ENCODE measurements around the gene BOK. TPM values are rescaled to one million over a fixed set of nuclear protein-coding genes. Genes with fewer than 3 reads are reported as not detected.

Gene BOK
- total RNA-seq, 1 donor from 2014 or later = 64.9 TPM

GRCh38 chr2:241511091-241511741 lies 47.3 kb upstream of the BOK start:
- peaks cover 4% of the 10 kb centered on the region for H3K9me3 Mint-ChIP-seq (ENCODE audit: unreplicated experiment)
- H3K36me3 Mint-ChIP-seq (ENCODE audit: low read depth, unreplicated experiment) = peaks cover 4% of the 10 kb centered on the region
- peaks cover 7% of the 10 kb centered on the region for H3K4me1 Mint-ChIP-seq (ENCODE audit: low read depth, unreplicated experiment)
- Histone ChIP-seq H3K9ac (ENCODE audit: low read length) (no peak overlapping the region), H3K4me1 (ENCODE audit: insufficient read depth, low read length) (peaks cover 15% of the 10 kb centered on the region), H3K4me3 (ENCODE audit: insufficient read depth, low read depth, low read length) (no peak overlapping the region), H3K27me3 (ENCODE audit: insufficient read depth, low read length) (no peaks in the 10 kb centered on the region), H3K36me3 (ENCODE audit: insufficient read depth, low read length) (no peaks in the 10 kb centered on the region), H3K9me3 (ENCODE audit: insufficient read depth, low read depth, low read length) (no peaks in the 10 kb centered on the region), H3K79me2 (ENCODE audit: insufficient read depth, low read length) (peaks cover 19% of the 10 kb centered on the region), H2AFZ (ENCODE audit: low read depth, low read length) (no peak overlapping the region), H3K4me2 (ENCODE audit: low read length) (no peak overlapping the region), H3K27ac (ENCODE audit: low read depth, low read length) (no peak overlapping the region), H4K20me1 (ENCODE audit: insufficient read depth, low read length) (peaks cover 17% of the 10 kb centered on the region)
- no peak for DNase-seq (ENCODE audit: low read depth)
- H3K4me3 Mint-ChIP-seq (ENCODE audit: unreplicated experiment) = no peak overlapping the region
- FAIRE-seq = no peak
- TF ChIP-seq, protein P1, sequence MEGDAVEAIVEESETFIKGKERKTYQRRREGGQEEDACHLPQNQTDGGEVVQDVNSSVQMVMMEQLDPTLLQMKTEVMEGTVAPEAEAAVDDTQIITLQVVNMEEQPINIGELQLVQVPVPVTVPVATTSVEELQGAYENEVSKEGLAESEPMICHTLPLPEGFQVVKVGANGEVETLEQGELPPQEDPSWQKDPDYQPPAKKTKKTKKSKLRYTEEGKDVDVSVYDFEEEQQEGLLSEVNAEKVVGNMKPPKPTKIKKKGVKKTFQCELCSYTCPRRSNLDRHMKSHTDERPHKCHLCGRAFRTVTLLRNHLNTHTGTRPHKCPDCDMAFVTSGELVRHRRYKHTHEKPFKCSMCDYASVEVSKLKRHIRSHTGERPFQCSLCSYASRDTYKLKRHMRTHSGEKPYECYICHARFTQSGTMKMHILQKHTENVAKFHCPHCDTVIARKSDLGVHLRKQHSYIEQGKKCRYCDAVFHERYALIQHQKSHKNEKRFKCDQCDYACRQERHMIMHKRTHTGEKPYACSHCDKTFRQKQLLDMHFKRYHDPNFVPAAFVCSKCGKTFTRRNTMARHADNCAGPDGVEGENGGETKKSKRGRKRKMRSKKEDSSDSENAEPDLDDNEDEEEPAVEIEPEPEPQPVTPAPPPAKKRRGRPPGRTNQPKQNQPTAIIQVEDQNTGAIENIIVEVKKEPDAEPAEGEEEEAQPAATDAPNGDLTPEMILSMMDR (IDR thresholded peaks at IDR 0.05; ENCODE audit: insufficient read depth, low read depth, low read length) = no peak
- TF ChIP-seq EZH2 (IDR thresholded peaks at IDR 0.05; ENCODE audit: insufficient read depth, low read length) = no peak
- H3K27ac Mint-ChIP-seq (ENCODE audit: unreplicated experiment) = no peak overlapping the region
- no peaks in the 10 kb centered on the region for H3K27me3 Mint-ChIP-seq (ENCODE audit: low read depth, unreplicated experiment)

DNA sequence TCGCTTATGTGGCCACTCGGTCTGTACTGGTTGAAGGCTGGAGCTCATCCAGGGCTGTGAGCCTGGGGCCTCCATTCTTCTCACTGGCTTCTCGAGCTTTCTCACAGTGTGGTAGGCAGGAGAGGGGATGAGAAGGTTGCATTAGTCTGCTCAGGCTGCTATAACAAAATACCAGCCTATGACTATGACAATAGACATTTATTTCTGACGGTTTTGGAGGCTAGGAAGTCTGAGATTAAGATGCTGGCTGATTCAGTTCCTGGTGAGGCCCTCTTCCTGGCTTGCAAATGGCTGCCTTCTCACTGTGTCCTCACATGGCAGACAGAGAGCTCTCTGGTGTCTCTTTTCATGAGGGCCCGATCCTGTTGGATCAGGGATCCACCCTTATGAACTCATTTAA lies 44.0 kb upstream of the BOK start:
- H3K27ac Mint-ChIP-seq (ENCODE audit: unreplicated experiment) = no peak overlapping the region
- H3K36me3 Mint-ChIP-seq (ENCODE audit: low read depth, unreplicated experiment) = peaks cover 4% of the 10 kb centered on the region
- no peak overlapping the region for H3K4me3 ChIP-seq (ENCODE audit: insufficient read depth, low read depth, low read length)
- H3K9me3 Mint-ChIP-seq (ENCODE audit: unreplicated experiment) = peaks cover 1% of the 10 kb centered on the region
- H3K4me1 Mint-ChIP-seq (ENCODE audit: low read depth, unreplicated experiment) = no peaks in the 10 kb centered on the region
- no peaks in the 10 kb centered on the region for H3K36me3 ChIP-seq (ENCODE audit: insufficient read depth, low read length)
- FAIRE-seq (no peak), DNase-seq (ENCODE audit: low read depth) (no peak)
- no peaks in the 10 kb centered on the region for H4K20me1 ChIP-seq (ENCODE audit: insufficient read depth, low read length)
- no peak overlapping the region for H3K27ac ChIP-seq (ENCODE audit: low read depth, low read length)
- no peaks in the 10 kb centered on the region for H3K9me3 ChIP-seq (ENCODE audit: insufficient read depth, low read depth, low read length)
- H3K27me3 Mint-ChIP-seq (ENCODE audit: low read depth, unreplicated experiment) = no peaks in the 10 kb centered on the region
- no peak overlapping the region for H2AFZ ChIP-seq (ENCODE audit: low read depth, low read length)
- H3K4me3 Mint-ChIP-seq (ENCODE audit: unreplicated experiment) = no peak overlapping the region
- H3K4me2 ChIP-seq (ENCODE audit: low read length) = no peak overlapping the region
- no peak overlapping the region for H3K9ac ChIP-seq (ENCODE audit: low read length)
- no peaks in the 10 kb centered on the region for H3K27me3 ChIP-seq (ENCODE audit: insufficient read depth, low read length)
- TF ChIP-seq EZH2 (IDR thresholded peaks at IDR 0.05; ENCODE audit: insufficient read depth, low read length) = no peak
- TF ChIP-seq, protein P1 (IDR thresholded peaks at IDR 0.05; ENCODE audit: insufficient read depth, low read depth, low read length) = no peak
- H3K79me2 ChIP-seq (ENCODE audit: insufficient read depth, low read length) = no peaks in the 10 kb centered on the region
- H3K4me1 ChIP-seq (ENCODE audit: insufficient read depth, low read length) = no peaks in the 10 kb centered on the region

GRCh38 chr2:241514986-241515737 lies 43.4 kb upstream of the BOK start:
- Histone ChIP-seq H3K4me2 (ENCODE audit: low read length) (no peak overlapping the region), H3K27ac (ENCODE audit: low read depth, low read length) (no peak overlapping the region), H3K4me3 (ENCODE audit: insufficient read depth, low read depth, low read length) (no peak overlapping the region), H3K27me3 (ENCODE audit: insufficient read depth, low read length) (no peaks in the 10 kb centered on the region), H2AFZ (ENCODE audit: low read depth, low read length) (no peak overlapping the region), H4K20me1 (ENCODE audit: insufficient read depth, low read length) (no peaks in the 10 kb centered on the region), H3K79me2 (ENCODE audit: insufficient read depth, low read length) (no peaks in the 10 kb centered on the region), H3K9me3 (ENCODE audit: insufficient read depth, low read depth, low read length) (no peaks in the 10 kb centered on the region), H3K9ac (ENCODE audit: low read length) (no peak overlapping the region), H3K36me3 (ENCODE audit: insufficient read depth, low read length) (no peaks in the 10 kb centered on the region), H3K4me1 (ENCODE audit: insufficient read depth, low read length) (no peaks in the 10 kb centered on the region)
- Mint-ChIP-seq H3K36me3 (ENCODE audit: low read depth, unreplicated experiment) (peaks cover 4% of the 10 kb centered on the region), H3K27ac (ENCODE audit: unreplicated experiment) (no peak overlapping the region), H3K4me1 (ENCODE audit: low read depth, unreplicated experiment) (no peaks in the 10 kb centered on the region), H3K27me3 (ENCODE audit: low read depth, unreplicated experiment) (no peaks in the 10 kb centered on the region), H3K4me3 (ENCODE audit: unreplicated experiment) (no peak overlapping the region), H3K9me3 (ENCODE audit: unreplicated experiment) (no peaks in the 10 kb centered on the region)
- TF ChIP-seq, protein P1 (IDR thresholded peaks at IDR 0.05; ENCODE audit: insufficient read depth, low read depth, low read length) = no peak
- no peak for TF ChIP-seq EZH2 (IDR thresholded peaks at IDR 0.05; ENCODE audit: insufficient read depth, low read length)
- FAIRE-seq (no peak), DNase-seq (ENCODE audit: low read depth) (no peak)

Data from astrocyte (in vitro differentiated cells and primary cell).